Mesenchymal stem cell (in vitro differentiated cells and primary cell): ENCODE measurements around the gene SORCS3.

Experiments used
- DNase-seq: peaks from one replicate; pipeline ENCODE4 v3.0.0-alpha.2; 2013
- H2AFZ ChIP-seq: one replicate; pipeline ENCODE4 v1.6.1; 2013; ENCODE audit warnings: low read depth, mild to moderate bottlenecking, control low read depth, inconsistent platforms, low read length, moderate library complexity
- H2AK5ac ChIP-seq: 2 replicates; pipeline ENCODE4 v1.6.1; 2013; ENCODE audit warnings: low read length, moderate library complexity, mild to moderate bottlenecking, inconsistent platforms; ENCODE audit not compliant: severe bottlenecking
- H2BK120ac ChIP-seq: one replicate; pipeline ENCODE4 v1.6.1; 2013; ENCODE audit warnings: low read depth, mild to moderate bottlenecking, inconsistent platforms, low read length, moderate library complexity
- H2BK12ac ChIP-seq, 2 experiments: one replicate each; pipeline ENCODE4 v1.6.1; 2013; ENCODE audit warnings: inconsistent platforms in 2 of 2, low read length in 2 of 2, mild to moderate bottlenecking in 2 of 2, moderate library complexity in 2 of 2, control low read depth in 1 of 2
- H2BK15ac ChIP-seq: one replicate; pipeline ENCODE4 v1.6.1; 2013; ENCODE audit warnings: mild to moderate bottlenecking, low read depth, inconsistent platforms; ENCODE audit not compliant: poor library complexity, severe bottlenecking
- H2BK5ac ChIP-seq: 2 replicates; pipeline ENCODE4 v1.6.1; 2013; ENCODE audit warnings: low read depth, mild to moderate bottlenecking, low read length, control low read depth, inconsistent platforms; ENCODE audit not compliant: poor library complexity, severe bottlenecking
- H3K14ac ChIP-seq, 2 experiments: one replicate each; pipeline ENCODE4 v1.6.1; 2013; ENCODE audit warnings: inconsistent platforms in 2 of 2, low read length in 2 of 2, control low read depth in 1 of 2, mild to moderate bottlenecking in 1 of 2, moderate library complexity in 1 of 2
- H3K18ac ChIP-seq, 2 experiments: one replicate each; pipeline ENCODE4 v1.6.1; 2013; ENCODE audit warnings: inconsistent platforms in 2 of 2, low read length in 2 of 2, control low read depth in 1 of 2, low read depth in 1 of 2, mild to moderate bottlenecking in 1 of 2
- H3K23ac ChIP-seq, 2 experiments: one replicate each; pipeline ENCODE4 v1.6.1; 2013; ENCODE audit warnings: inconsistent platforms in 2 of 2, low read length in 2 of 2, mild to moderate bottlenecking in 2 of 2, moderate library complexity in 2 of 2, control low read depth in 1 of 2
- H3K27ac ChIP-seq: 2 replicates; pipeline ENCODE4 v1.5.1; 2013; ENCODE audit warnings: mild to moderate bottlenecking, moderate library complexity, low read length, control low read depth, inconsistent platforms; ENCODE audit not compliant: poor library complexity, severe bottlenecking
- H3K27me3 ChIP-seq, 2 experiments: 2 replicates each; pipeline versions ENCODE4 v1.6.1 to v1.7.0; 2013; ENCODE audit warnings: low read length in 2 of 2, mild to moderate bottlenecking in 2 of 2, moderate library complexity in 2 of 2, control low read depth in 1 of 2, inconsistent platforms in 1 of 2; ENCODE audit not compliant: control insufficient read depth in 1 of 2, insufficient read depth in 1 of 2
- H3K36me3 ChIP-seq, 2 experiments: 2 replicates each; pipeline versions ENCODE4 v1.6.1 to v1.7.0; 2013; ENCODE audit warnings: low read length in 2 of 2, control low read depth in 1 of 2, inconsistent platforms in 1 of 2, low read depth in 1 of 2, mild to moderate bottlenecking in 1 of 2; ENCODE audit not compliant: insufficient read depth in 2 of 2, control insufficient read depth in 1 of 2
- H3K4ac ChIP-seq, 2 experiments: one replicate each; pipeline ENCODE4 v1.6.1; 2013; ENCODE audit warnings: inconsistent platforms in 2 of 2, low read length in 2 of 2, mild to moderate bottlenecking in 2 of 2, moderate library complexity in 2 of 2, control low read depth in 1 of 2, low read depth in 1 of 2
- H3K4me1 ChIP-seq: 2 replicates; pipeline ENCODE4 v1.6.1; 2013; ENCODE audit warnings: low read depth, low read length, control low read depth; ENCODE audit not compliant: control insufficient read depth, insufficient read depth
- H3K4me2 ChIP-seq: 2 replicates; pipeline ENCODE4 v1.6.1; 2013; ENCODE audit warnings: low read length, mild to moderate bottlenecking, inconsistent platforms; ENCODE audit not compliant: poor library complexity, severe bottlenecking
- H3K4me3 ChIP-seq, 2 experiments: 2 replicates each; pipeline versions ENCODE4 v1.5.1 to v1.7.0; 2013; ENCODE audit warnings: low read length in 2 of 2, mild to moderate bottlenecking in 2 of 2, control low read depth in 1 of 2, low read depth in 1 of 2; ENCODE audit not compliant: insufficient read depth in 1 of 2
- H3K79me1 ChIP-seq: replicated peaks from 2 replicates; pipeline ENCODE4 v1.6.1; 2013; ENCODE audit warnings: mild to moderate bottlenecking, control low read depth, low read length, inconsistent platforms; ENCODE audit not compliant: poor library complexity, severe bottlenecking
- H3K9ac ChIP-seq: 2 replicates; pipeline ENCODE4 v1.7.0; 2013; ENCODE audit warnings: mild to moderate bottlenecking, low read length, moderate library complexity
- H3K9me3 ChIP-seq: 2 replicates; pipeline ENCODE4 v1.7.0; 2013; ENCODE audit warnings: mild to moderate bottlenecking, low read length; ENCODE audit not compliant: control insufficient read depth
- H4K8ac ChIP-seq: one replicate; pipeline ENCODE4 v1.6.1; 2013; ENCODE audit warnings: inconsistent platforms, mild to moderate bottlenecking, low read length, moderate library complexity
- H4K91ac ChIP-seq: one replicate; pipeline ENCODE4 v1.6.1; 2013; ENCODE audit warnings: mild to moderate bottlenecking, low read length, inconsistent platforms
- WGBS: methylation state at CpG from one replicate; pipeline ENCODE4 v1.1.7; 2013; ENCODE audit warnings: mixed read lengths; 5-methylcytosine and 5-hydroxymethylcytosine counted together

The SORCS3 gene

DNA sequence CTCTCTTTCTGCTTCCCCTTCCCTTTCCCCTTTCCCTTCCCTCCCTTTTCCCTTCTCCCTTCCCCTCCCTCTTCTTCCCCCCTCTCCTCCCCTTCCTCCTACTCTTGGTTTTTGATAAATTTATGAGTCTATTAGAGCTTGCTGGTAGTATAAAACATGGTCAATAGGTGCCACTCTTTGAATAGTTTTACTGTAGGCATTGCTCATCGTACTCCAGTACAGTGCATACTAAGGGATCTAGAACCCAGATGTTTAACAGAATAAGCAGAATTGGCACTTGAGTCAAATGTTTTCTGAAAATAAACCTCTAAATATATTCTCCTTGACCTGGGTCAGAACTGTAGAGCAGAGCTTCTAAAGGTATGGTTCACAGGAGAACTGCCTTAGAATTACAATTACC lies 126.7 kb downstream of the SORCS3 start:
- H3K36me3 ChIP-seq, result no peaks in the 10 kb centered on the region
- DNase-seq, result no peak
- no peak overlapping the region for H2AFZ ChIP-seq
- H3K9ac ChIP-seq, result no peak overlapping the region
- no peak overlapping the region for H3K4me3 ChIP-seq
- H3K14ac ChIP-seq, result no peak overlapping the region
- no peak overlapping the region for H4K91ac ChIP-seq
- H2BK5ac ChIP-seq, result no peak overlapping the region
- 83% methylated on average over 1 of the region's 1 CpG for WGBS
- no peak overlapping the region for H2BK15ac ChIP-seq
- no peak overlapping the region for H4K8ac ChIP-seq
- no peak overlapping the region for H3K4me2 ChIP-seq
- no peaks in the 10 kb centered on the region for H3K4me1 ChIP-seq
- no peaks in the 10 kb centered on the region for H3K79me1 ChIP-seq
- no peak overlapping the region for H2AK5ac ChIP-seq
- H3K27ac ChIP-seq, result no peak overlapping the region
- no peak overlapping the region for H3K18ac ChIP-seq
- no peaks in the 10 kb centered on the region for H3K27me3 ChIP-seq
- no peak overlapping the region for H2BK120ac ChIP-seq
- no peaks in the 10 kb centered on the region for H3K9me3 ChIP-seq
- no peak overlapping the region for H3K4ac ChIP-seq
- no peak overlapping the region for H3K23ac ChIP-seq
- no peak overlapping the region for H2BK12ac ChIP-seq

DNA sequence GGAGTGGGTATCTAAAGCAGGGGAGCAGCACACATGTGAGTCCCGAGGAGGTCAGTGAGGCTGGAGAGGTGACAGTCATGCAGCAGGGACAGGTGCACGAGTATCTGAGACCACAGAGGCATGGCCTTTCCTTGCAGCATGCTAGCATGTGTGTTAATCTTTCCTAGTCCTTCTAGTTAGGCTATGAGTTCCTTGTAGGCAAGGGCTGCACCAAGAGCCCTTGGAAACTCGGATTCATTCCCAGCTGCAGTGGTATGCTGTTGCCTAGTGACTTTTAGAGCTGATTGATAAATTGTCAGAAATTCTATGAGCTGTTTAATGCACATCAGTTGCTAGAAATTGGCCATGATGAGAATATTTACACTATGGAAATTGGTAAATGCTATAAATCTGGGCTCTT lies 132.0 kb downstream of the SORCS3 start:
- Histone ChIP-seq H3K4me1 (no peaks in the 10 kb centered on the region), H4K8ac (no peak overlapping the region), H3K4me3 (no peak overlapping the region), H3K18ac (no peak overlapping the region), H2BK15ac (no peak overlapping the region), H2AK5ac (no peak overlapping the region), H2BK12ac (no peak overlapping the region), H3K27ac (no peak overlapping the region), H4K91ac (no peak overlapping the region), H3K4ac (no peak overlapping the region), H3K14ac (no peak overlapping the region), H3K36me3 (no peaks in the 10 kb centered on the region), H3K79me1 (no peaks in the 10 kb centered on the region), H3K4me2 (no peak overlapping the region), H3K23ac (no peak overlapping the region), H3K27me3 (no peaks in the 10 kb centered on the region), H2BK120ac (no peak overlapping the region), H3K9me3 (no peaks in the 10 kb centered on the region), H3K9ac (no peak overlapping the region), H2BK5ac (no peak overlapping the region), H2AFZ (no peak overlapping the region)
- 35% methylated on average over 3 of the region's 3 CpGs for WGBS
- no peak for DNase-seq

DNA sequence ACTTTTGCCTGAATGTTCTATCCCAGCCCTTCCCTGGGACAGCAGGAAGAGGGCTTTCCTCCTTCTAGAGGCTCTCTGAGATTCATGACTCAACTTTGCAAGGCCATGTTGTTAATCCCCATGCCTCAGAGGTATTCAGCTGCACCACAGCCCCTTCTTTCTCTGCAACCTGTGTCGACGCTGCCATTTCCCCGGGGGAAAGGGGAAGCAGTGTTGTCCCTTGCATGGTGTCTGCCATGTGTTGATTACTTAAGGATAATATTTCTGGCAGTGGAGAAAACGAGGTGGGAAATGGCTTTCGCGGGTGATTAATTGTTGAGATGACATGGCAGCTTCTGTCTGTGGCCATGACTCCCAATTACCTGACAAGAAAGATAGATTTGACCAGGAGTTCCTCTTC lies 133.1 kb downstream of the SORCS3 start:
- H3K9me3 ChIP-seq, result no peaks in the 10 kb centered on the region
- no peak overlapping the region for H2BK120ac ChIP-seq
- H4K8ac ChIP-seq, result no peak overlapping the region
- no peak overlapping the region for H2AFZ ChIP-seq
- no peaks in the 10 kb centered on the region for H3K36me3 ChIP-seq
- H3K79me1 ChIP-seq, result no peaks in the 10 kb centered on the region
- no peak overlapping the region for H3K23ac ChIP-seq
- no peak for DNase-seq
- H4K91ac ChIP-seq, result no peak overlapping the region
- WGBS, result 70% methylated on average over 6 of the region's 6 CpGs
- H2BK5ac ChIP-seq, result no peak overlapping the region
- no peak overlapping the region for H3K4me2 ChIP-seq
- H2BK15ac ChIP-seq, result no peak overlapping the region
- H3K14ac ChIP-seq, result no peak overlapping the region
- no peak overlapping the region for H3K9ac ChIP-seq
- no peak overlapping the region for H3K4ac ChIP-seq
- H3K27me3 ChIP-seq, result no peaks in the 10 kb centered on the region
- H2AK5ac ChIP-seq, result no peak overlapping the region
- H3K27ac ChIP-seq, result no peak overlapping the region
- H2BK12ac ChIP-seq, result no peak overlapping the region
- no peak overlapping the region for H3K4me3 ChIP-seq
- no peaks in the 10 kb centered on the region for H3K4me1 ChIP-seq
- no peak overlapping the region for H3K18ac ChIP-seq

DNA sequence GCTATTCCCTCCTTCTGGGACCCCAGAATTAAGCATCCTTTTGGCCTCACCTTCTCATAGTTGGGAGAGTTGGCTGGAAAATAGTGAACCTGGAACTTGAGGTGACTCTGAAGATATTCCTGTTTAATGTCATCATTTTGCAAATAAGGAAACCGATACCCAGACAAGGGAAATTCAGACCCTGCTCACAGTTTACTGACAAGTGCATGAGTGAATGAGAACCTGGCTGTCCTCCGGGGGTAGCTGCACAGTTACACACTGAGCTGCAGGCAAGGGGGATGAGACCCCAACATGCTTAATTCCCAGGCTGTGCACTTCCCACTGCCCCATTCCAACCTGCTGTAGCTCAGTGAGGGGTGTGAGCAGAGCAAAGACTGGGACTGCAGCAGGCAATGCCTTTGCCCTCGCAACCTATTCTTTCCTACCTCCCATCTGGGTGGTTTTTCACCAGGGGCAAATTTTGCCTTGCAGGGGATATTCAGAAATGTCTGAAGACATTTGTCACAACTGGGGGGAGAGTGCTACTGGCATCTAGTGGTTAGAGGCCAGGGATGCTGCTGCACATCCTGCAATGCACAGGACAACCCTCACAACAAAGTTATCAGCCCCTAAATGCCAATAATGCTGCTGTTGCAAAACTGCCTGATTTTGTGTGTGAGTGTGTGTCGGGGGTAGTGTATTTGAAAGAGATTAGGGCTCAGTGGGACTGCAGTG lies 136.2 kb downstream of the SORCS3 start:
- Histone ChIP-seq H3K14ac (no peak overlapping the region), H3K27me3 (no peaks in the 10 kb centered on the region), H3K36me3 (no peaks in the 10 kb centered on the region), H3K4me3 (no peak overlapping the region), H2BK12ac (no peak overlapping the region), H3K79me1 (no peaks in the 10 kb centered on the region), H3K9me3 (no peaks in the 10 kb centered on the region), H3K23ac (no peak overlapping the region), H3K9ac (no peak overlapping the region), H2BK120ac (no peak overlapping the region), H3K4me2 (no peak overlapping the region), H3K4ac (no peak overlapping the region), H2BK15ac (no peak overlapping the region), H4K8ac (no peak overlapping the region), H4K91ac (no peak overlapping the region), H3K27ac (no peak overlapping the region), H2BK5ac (no peak overlapping the region), H2AK5ac (no peak overlapping the region), H3K4me1 (no peaks in the 10 kb centered on the region), H2AFZ (no peak overlapping the region), H3K18ac (no peak overlapping the region)
- 51% methylated on average over 3 of the region's 4 CpGs for WGBS
- no peak for DNase-seq
